Measurements from ENCODE around the gene SLC12A9. TPM values are rescaled to one million over a fixed set of nuclear protein-coding genes. Genes with fewer than 3 reads are reported as not detected.

Gene SLC12A9
- total and polyA plus RNA-seq, 2 of the 8 experiments (the other 6 are each of a cell fraction or from before 2014, with no cell fraction given), result 31.4 to 40.1 TPM

GRCh38 chr7:100839361-100839760, 13.2 kb upstream of the SLC12A9 start:
- no peaks in the 10 kb centered on the region for H3K36me3 ChIP-seq (ENCODE audit: control insufficient read depth in 2 of 4, insufficient read depth in 4 of 4, low read length in 3 of 4)
- H3K79me2 ChIP-seq (ENCODE audit: control insufficient read depth in 1 of 2, insufficient read depth in 2 of 2, low read length in 2 of 2), result no peaks in the 10 kb centered on the region
- ChIA-PET CTCF (ENCODE audit: partially characterized antibody) (interaction anchor here (0.6 to 1.3 kb wide), 4 partner anchors 9 to 1708 kb away, joined by 3 to 7 read pairs (median 4); no protein-coding TSS in a partner anchor), POLR2A (ENCODE audit: partially characterized antibody) (interaction anchor here (0.8 to 1.0 kb wide), 2 partner anchors 12 to 13 kb away, joined by 3 read pairs; partner anchors contain the start of genes EPHB4 and SLC12A9)
- peak overlapping the region; percentile 39; the same call in 1 of the 2 replicates for H2BK5ac ChIP-seq (ENCODE audit: low read depth, low read length)
- FAIRE-seq (no peak), DNase-seq (ENCODE audit: low read depth in 1 of 2, low spot score in 2 of 2) (no peak)
- no peak overlapping the region for H4K5ac ChIP-seq (ENCODE audit: insufficient read length, low read depth, low read length)
- no peak overlapping the region for H3K56ac ChIP-seq (replicated peaks; ENCODE audit: insufficient read length, low read depth, low read length)
- no peak overlapping the region; the same call in 1 of the 2 replicates for H3K27ac ChIP-seq (ENCODE audit: low read depth, low read length)
- H3K23ac ChIP-seq (ENCODE audit: insufficient read length), result no peak overlapping the region
- no peak overlapping the region for H2AFZ ChIP-seq (ENCODE audit: low read length)
- no peak overlapping the region for H3K14ac ChIP-seq (ENCODE audit: insufficient read length)
- H3K4ac ChIP-seq (replicated peaks; ENCODE audit: insufficient read length, low read depth, low read length), result no peak overlapping the region
- no peaks in the 10 kb centered on the region for H3K9me3 ChIP-seq (ENCODE audit: insufficient read depth in 2 of 2, low read depth in 1 of 2, low read length in 1 of 2)
- H2BK20ac ChIP-seq (ENCODE audit: low read length), result no peak overlapping the region
- peaks cover 3 to 10% (median 8%) of the 10 kb centered on the region in 4 experiments for H3K4me1 ChIP-seq (replicated peaks in 1 of 4; ENCODE audit: control insufficient read depth in 3 of 4, insufficient read depth in 4 of 4, low read length in 3 of 4)
- H2BK15ac ChIP-seq (ENCODE audit: low read length), result 0 out of 2 replicates have a peak overlapping the region, but pooled peaks have one; percentile 29
- no peak overlapping the region for H3K4me3 ChIP-seq (ENCODE audit: extremely low read depth in 1 of 4, insufficient read depth in 2 of 4, low read depth in 3 of 4, low read length in 4 of 4)
- no peak overlapping the region for H2BK120ac ChIP-seq (replicated peaks; ENCODE audit: low read depth, low read length)
- H3K79me1 ChIP-seq (ENCODE audit: low read depth, low read length), result peaks cover 2% of the 10 kb centered on the region; the same call in 1 of the 2 replicates
- 0 out of 7 replicates have a peak overlapping the region, but pooled peaks of 1 of the 4 experiments have one; percentile 18 for H3K9ac ChIP-seq (replicated peaks in 1 of 4; ENCODE audit: extremely low read depth in 1 of 4, low read depth in 3 of 4, low read length in 3 of 4)
- no peak overlapping the region; the same call in 1 of the 2 replicates for H4K8ac ChIP-seq (ENCODE audit: extremely low read depth, insufficient read depth, low read length)
- no peak overlapping the region for H4K91ac ChIP-seq (replicated peaks; ENCODE audit: insufficient read length, low read length)
- no peaks in the 10 kb centered on the region for H3K27me3 ChIP-seq (replicated peaks in 1 of 4; ENCODE audit: control insufficient read depth in 3 of 4, extremely low read depth in 1 of 4, insufficient read depth in 3 of 4, low read length in 3 of 4)
- H4K20me1 ChIP-seq (replicated peaks in 1 of 2; ENCODE audit: control insufficient read depth in 1 of 2, insufficient read depth in 2 of 2, low read length in 2 of 2), result no peaks in the 10 kb centered on the region
- peak overlapping the region; percentile 65; the same call in 1 of the 2 replicates for H2AK5ac ChIP-seq (ENCODE audit: low read depth, low read length)
- no peak overlapping the region for H3K18ac ChIP-seq (ENCODE audit: extremely low read depth, low read length)
- H3K23me2 ChIP-seq (ENCODE audit: low read depth, low read length), result peaks cover 3% of the 10 kb centered on the region; the same call in 1 of the 2 replicates
- WGBS, 2 experiments (ENCODE audit: extremely low coverage in 1 of 2, insufficient coverage in 1 of 2, insufficient read length in 1 of 2, insufficient replicate concordance in 2 of 2, low coverage in 1 of 2, low lambda C conversion rate in 2 of 2, missing lambda C conversion rate in 1 of 2), result 93% methylated on average over 18 of the region's 18 CpGs; no CpG with 5 or more reads in 1 of the 2 experiments
- no peak overlapping the region for H3K4me2 ChIP-seq (ENCODE audit: insufficient read depth in 1 of 2, low read depth in 2 of 2, low read length in 2 of 2)
- H2BK12ac ChIP-seq (ENCODE audit: low read depth, low read length), result 0 out of 2 replicates have a peak overlapping the region, but pooled peaks have one; percentile 39
- no peak for TF ChIP-seq BRCA1 (IDR thresholded peaks at IDR 0.05; ENCODE audit: low read depth, low read length)
- TF ChIP-seq YY1 (IDR thresholded peaks at IDR 0.05; ENCODE audit: low read depth, low read length), result no peak
- no peak for TF ChIP-seq EGR1 (IDR thresholded peaks at IDR 0.05; ENCODE audit: borderline replicate concordance, low read depth, low read length)
- TF ChIP-seq MAX (IDR thresholded peaks at IDR 0.05), result no peak
- no peak for TF ChIP-seq EP300 (IDR thresholded peaks at IDR 0.05; ENCODE audit: borderline replicate concordance in 1 of 2, low read depth in 2 of 2, low read length in 2 of 2)
- TF ChIP-seq TAF1 (IDR thresholded peaks at IDR 0.05; ENCODE audit: low read depth, low read length), result no peak
- TF ChIP-seq CBX5 (IDR thresholded peaks at IDR 0.05; ENCODE audit: low read depth, low read length), result no peak
- TF ChIP-seq KDM4A (IDR thresholded peaks at IDR 0.05; ENCODE audit: low read depth, low read length, severe bottlenecking), result no peak
- no peak for TF ChIP-seq NANOG (IDR thresholded peaks at IDR 0.05; ENCODE audit: insufficient read depth, low read depth, low read length, poor library complexity, severe bottlenecking)
- no peak for TF ChIP-seq KDM5A (IDR thresholded peaks at IDR 0.05; ENCODE audit: low read length)
- TF ChIP-seq RXRA (IDR thresholded peaks at IDR 0.05; ENCODE audit: insufficient read depth, low read depth, low read length), result no peak
- no peak for TF ChIP-seq EZH2 (IDR thresholded peaks at IDR 0.05; ENCODE audit: low read depth, low read length, severe bottlenecking)
- TF ChIP-seq SRF (IDR thresholded peaks at IDR 0.05; ENCODE audit: low read depth, low read length), result no peak
